HG02763 (cell line): ENCODE results near the gene RHOT1.
"Not testable (repeated sequence)": the region's sequence is repeated elsewhere in the genome, so short reads cannot be mapped to it uniquely, and the experiment has no call there.

Source experiments
- ATAC-seq: cut with Tn5 transposase; IDR thresholded peaks from one replicate; pipeline ENCODE4 v1.9.1; 2021; ENCODE audit warnings: mild to moderate bottlenecking, moderate library complexity; ENCODE audit not compliant: unreplicated experiment

RHOT1 gene

DNA sequence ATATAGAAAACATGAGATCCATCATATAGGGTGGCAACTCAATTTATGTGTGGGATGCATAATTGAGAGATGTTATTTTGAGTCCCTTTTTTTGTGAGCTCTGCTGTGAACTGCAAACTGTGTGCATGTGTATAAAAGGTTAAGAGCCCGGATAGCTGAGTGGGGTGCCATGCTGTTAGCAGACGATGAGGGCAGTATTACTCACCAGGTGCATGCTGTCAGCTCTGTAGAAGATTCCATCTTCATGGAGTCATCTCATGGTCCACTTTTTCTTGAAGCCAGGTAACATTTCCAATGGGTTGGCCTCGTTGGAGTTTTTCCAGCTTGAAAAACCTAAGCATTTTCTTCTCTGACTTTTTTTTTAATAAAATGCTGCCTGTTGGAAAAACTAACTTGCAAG is 80.3 kb downstream of the RHOT1 start:
- no peak for ATAC-seq

GRCh38 chr17:32223703-32224102 is 81.4 kb downstream of the RHOT1 start:
- ATAC-seq: no peak

DNA sequence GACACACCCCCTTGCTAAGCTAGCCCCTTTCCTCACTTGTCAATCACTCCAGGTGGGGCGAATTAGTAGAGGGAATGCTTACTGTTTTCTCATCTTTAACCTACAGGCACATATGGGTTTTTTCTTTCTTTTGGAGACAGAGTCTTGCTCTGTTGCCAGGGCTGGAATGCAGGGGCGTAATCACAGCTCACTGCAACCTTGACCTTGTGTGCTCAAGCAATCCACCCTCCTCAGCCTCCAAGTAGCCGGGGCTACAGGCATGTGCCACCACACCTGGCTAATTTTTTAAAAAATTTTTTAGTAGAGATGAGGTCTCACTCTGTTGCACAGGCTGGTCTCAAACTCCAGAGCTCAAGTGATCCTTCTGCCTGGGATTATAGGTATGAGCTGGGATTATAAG is 84.6 kb downstream of the RHOT1 start:
- ATAC-seq: no peak

DNA sequence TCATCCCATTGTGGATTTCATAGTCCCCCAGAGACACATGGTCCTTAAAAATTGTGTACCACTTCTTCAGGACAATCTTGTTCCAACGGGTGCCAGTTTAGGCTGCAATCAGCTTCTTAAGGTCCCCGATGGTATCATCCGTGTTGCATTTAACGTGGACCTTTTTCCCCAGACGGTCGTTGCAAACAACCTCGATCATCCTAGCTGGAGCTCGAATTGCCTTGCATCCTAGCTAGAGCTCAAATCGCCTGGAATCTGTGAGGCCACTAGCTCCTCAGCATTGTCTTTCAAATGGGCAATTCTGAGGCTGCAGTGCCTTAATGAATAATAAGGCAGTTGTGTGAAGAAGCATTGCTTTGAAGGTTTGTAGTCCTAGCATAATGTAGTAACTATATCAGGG is 85.6 kb downstream of the RHOT1 start:
- ATAC-seq: no peak

DNA sequence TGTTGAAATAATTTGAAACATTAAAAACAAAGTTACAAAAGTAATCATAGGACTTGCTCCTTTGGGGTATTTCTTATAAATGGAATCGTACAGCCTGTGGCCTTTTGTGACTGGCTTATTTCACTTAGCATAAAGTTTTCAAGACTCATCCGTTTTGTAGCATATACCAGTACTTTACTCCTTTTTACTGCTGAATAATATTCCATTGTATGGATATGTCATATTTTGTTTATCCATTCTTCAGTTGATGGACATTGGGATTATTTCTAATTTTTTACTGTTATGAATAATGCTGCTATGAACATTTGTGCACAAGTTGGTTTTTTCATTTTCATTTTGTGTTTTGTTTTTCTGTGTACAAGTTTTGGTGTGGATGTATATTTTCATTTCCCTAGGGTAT is 93.3 kb downstream of the RHOT1 start:
- no peak for ATAC-seq

DNA sequence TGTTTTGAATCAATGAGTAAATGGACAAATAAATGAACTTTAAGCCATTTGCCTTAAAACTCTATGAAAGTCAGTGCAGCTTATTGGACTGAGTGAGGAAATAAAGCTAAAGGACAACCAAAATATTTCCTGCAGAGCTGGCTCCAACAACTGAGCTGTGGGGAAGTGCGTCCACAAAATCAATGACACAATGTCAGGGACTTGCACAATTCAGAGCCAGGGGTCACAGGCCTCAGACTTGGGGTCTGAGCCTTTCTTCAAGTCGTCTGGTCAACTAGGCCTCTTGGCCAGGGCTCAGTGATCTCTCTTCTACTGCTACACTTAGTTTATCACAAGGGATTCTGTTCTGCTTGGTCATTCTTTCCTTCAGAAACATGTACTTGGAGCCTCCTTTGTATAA is 97.2 kb downstream of the RHOT1 start:
- no peak for ATAC-seq

- ATAC-seq: no peak
Observed at GRCh38 chr17:32240750-32241149, 98.4 kb downstream of the RHOT1 start.

DNA sequence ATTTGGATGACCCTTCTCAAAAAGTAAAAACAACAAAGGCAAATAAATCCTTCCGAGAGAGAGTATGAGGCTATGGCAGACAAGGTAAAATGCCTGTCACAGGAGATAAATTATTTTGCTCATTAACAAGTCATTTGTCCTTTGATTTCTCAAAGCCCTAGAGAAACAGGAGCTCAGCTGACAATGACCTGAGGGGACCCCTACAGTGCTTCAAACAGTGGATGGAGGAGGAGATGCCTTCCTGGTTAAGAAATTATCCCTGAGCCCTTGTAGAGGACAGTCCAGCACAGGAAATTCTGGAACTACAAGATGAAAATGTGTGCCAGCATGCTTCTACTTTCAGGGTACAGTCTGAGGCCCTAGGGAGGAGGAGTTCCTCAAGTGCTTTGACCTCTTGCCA is 99.3 kb downstream of the RHOT1 start:
- ATAC-seq: no peak

DNA sequence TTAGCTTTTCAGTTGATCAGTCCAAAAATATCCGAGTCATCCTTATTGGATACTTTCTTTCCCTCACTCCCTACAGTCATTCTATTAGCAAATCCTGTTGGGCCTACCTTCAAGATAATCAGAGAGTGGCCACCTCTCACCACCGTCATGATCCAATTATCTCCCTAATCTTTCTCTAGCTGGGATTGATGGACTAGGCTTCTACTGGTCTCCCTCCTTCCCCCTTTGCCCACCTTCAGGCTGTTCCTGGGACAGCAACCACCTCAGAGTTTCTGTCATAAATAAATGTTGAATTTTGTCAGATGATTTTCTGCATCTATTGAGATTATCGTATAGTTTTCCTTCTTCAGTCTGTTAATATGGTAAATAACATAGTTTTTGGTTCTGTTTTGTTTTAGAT is 107.2 kb downstream of the RHOT1 start:
- no peak for ATAC-seq

DNA sequence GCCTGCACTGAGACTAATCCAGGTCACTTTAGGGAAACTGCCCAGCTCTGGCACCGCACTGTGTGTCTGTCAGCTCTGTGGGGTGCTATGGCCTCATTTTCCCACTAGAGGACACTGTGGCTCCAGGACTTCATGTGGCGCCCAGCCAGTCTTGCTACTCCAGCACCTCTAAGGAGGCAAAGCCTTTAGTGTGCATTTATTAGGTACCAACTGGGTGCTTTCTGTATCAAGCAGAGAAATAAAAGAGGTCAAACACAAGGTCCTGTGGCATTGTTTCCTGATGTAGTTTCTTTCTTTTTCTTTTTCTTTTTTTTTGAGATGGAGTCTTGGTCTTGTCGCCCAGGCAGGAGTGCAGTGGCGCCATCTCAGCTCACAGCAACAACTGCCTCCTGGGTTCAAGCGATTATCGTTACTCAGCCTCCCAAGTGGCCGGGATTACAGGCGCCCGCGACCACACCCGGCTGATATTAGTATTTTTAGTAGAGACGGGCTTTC is 110.9 kb downstream of the RHOT1 start:
- ATAC-seq: peak; percentile 51

DNA sequence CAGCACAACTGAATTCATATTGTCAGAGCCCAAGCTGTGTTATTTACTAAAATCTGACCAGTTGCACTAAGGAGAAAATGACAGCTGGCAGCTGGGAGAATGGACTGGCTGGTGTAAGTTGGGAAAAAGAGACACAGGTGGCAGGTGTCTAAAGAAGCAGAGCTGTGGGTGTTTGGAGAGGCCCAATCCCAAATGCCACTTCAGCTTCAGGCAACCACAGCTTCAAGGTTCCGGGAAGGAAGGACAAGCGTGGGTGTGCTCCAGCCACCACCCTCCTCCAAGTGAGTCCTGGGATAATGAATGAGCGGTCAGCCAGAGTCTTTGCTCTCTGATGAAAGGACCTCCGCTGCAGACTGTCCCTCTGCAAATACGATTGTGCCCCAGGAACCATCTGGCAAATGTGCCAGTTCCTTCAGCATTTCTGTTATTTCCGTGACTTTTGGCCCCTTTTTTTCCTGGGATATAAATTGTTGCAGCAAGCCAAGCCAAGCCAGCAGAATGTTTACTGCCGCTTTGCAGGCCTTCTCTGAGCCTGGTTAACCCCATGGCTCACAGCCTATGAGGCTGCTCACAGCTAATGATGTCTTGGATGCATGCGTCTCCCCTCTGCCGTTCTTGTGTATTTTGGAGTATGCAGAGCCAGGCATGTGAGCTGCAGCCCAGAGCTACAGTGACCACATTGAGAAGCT is 113.9 kb downstream of the RHOT1 start:
- ATAC-seq: no peak

- ATAC-seq: no peak
Observed at GRCh38 chr17:32256701-32257019, 114.4 kb downstream of the RHOT1 start.

DNA sequence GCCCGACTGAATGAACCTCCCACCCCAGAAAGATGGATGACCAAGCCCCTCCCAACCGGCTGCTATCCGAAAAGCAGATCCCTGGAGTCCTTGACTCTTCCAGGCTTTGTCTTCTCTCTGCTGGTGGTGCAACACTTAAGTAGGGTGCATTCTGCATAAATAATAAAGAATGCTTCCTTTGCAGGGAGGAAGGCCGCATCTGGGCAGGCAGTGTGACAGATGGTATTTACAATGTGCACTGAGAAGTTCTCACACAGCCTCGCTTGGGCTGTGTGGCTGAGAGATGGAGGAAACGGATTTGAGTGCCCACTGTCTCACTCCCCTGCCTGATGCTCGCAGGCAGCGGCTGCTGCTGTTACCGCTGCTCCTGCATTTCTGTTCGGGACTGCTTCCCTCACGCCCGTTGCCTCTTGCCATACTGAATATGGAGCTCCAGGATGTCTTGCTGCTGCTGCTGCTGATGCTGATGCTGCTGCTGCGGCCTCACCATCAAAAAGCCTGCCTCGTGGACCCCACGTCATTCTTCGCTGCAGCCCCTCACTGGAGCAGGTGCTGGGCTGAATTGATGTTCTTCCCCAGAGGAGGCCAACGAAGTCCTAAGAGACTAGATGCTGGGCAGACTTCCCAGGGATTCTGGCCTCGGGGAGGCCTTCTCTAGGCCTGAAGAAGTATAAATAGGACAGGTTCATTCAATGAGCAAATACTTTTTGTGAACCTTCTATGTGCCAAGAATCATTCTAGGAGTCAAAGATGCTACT is 116.3 kb downstream of the RHOT1 start:
- ATAC-seq: no peak

DNA sequence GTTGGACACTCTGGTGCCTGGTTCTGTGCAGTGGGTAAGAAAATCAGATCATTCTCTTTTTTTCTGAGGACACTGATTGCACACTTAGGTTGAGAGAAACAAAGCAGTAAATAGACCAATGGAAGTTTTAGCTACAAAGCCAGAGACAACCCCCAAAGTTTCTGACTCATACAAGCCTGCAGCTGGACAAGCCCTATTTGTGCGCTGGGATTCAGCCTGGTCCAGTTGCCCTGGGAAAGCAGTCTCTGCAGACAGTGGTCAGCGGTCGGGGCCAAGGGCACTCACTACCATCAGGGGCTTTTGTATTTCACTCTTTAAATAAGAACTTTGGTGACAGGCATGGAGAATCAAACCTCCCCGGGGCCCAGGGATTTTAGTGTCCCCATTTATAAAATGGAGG is 117.3 kb downstream of the RHOT1 start:
- ATAC-seq: no peak

DNA sequence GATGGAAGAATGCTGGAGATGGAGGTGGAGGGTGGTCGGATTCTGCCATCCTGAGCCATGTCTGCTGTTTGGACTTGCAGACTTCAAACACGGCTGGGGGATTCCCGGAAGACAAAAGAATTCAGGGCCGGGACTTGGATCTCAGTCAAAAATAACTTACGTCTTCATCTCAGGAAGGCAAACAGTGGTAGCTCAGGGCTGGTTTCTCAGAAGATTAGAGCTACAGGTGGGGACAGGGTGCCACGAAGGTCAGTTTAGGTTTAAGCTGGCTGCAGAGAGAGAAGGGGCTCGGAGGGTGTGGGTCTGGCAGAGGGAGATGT is 119.1 kb downstream of the RHOT1 start:
- ATAC-seq: no peak

DNA sequence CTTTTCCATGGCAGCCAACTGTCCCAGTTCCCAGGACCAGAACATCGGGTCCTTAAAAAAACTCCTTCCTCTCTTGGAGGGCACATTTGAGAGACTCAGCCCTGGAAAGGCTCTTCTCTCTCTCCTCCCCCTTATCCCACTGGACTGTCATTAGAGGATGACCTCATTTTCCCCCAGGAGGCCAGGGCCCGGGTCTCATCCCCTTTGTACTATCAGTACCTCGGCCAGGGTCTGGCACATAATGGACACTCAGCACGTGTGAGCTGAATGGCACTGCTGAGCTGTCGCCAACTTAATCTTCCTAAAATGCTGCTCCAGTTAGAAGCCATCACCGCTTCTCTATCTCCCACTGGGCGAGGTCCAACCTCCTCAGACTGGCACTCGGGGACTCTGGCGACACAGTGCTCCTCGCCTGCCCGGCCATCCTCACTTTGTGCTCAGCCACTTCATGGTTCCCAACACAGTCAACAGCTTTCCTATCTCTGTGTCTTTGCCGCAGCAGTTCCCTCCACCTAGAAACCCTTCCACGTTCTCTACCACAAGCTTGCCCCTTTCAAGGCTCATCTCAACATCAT is 119.7 kb downstream of the RHOT1 start:
- ATAC-seq: no peak

DNA sequence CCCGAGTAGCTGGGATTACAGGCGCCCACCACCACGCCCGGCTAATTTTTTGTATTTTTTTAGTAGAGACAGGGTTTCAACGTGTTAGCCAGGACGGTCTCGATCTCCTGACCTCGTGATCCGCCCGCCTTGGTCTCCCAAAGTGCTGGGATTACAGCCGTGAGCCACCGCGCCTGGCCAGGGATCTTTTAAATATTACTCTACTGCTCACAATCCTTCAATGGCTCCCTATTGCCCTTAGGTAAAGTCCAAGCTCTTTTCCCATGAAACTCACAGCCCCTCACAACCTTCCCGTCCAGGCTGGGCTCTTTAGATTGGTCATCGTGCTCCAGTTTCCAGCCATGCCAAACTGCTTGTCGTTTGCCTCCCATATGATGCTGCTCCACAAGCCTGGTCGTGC is 121.2 kb downstream of the RHOT1 start:
- ATAC-seq: not testable (repeated sequence)

DNA sequence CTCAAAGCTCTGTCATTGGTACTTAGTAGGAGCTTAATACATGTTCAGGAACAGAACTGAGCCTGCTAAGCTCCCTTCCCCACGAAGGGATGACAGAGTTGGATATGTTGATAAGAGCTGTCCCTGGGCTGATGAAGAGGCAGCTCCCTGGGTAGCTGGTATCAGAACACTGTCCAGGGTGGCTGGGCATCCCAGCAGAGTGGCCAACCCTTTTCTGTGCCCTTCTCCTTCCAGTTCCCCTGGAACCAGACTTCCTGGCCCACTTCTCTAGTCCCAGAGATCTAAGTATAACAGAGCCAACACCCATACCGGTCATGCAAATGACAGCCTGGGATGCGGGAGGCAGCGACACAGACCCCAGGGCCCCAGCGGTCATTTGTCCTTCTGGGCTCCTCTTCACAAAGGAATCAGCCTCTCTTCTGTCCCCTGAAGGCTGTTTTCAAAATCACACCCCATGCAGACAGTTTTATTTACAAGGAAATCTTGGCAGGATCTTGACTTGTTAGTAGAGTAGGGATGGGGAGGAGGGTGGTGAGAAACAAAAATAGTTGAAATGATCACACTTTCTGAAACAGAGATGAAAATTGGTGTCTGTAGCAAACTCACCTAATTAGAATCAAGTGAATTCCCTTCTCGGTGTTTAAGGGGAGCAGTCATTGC is 122.0 kb downstream of the RHOT1 start:
- no peak for ATAC-seq

DNA sequence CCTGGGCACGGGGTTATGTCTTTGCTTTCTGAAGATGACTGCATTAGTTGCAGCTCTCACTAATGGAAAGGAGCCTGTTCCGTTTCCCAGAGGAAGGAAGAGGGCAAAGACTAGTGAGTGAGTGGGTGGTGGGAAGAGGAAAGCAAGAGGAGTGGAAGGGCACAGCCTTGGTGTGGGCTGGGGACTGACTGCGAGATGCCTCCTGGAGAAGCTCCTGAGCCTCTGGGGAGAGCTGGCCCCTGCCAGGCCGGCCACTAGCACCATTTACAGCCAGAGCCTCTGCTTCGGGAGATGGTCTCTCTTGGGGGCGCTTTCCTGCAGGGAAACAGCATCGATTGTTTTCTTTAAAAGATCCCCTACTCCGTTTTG is 122.5 kb downstream of the RHOT1 start:
- ATAC-seq: no peak

- no peak for ATAC-seq
Observed at GRCh38 chr17:32265192-32265923, 123.1 kb downstream of the RHOT1 start, which contains the start of gene RHBDL3. Gene RHBDL3, plus strand, starts transcription at chr17:32265832. Its CDS starts 358 bp downstream, at chr17:32266190.

- ATAC-seq: no peak
Observed at GRCh38 chr17:32266051-32266388, 123.7 kb downstream of the RHOT1 start.
